ENCODE data around the gene TBC1D23. TPM values are rescaled to one million over a fixed set of nuclear protein-coding genes. Genes with fewer than 3 reads are reported as not detected.

Gene TBC1D23
- total and polyA plus RNA-seq, 9 of the 15 experiments (the other 6 are each of a cell fraction or from before 2014, with no cell fraction given): 23.4 to 85.8 (median 43.7) TPM

GRCh38 chr3:100340527-100340926, 79.7 kb downstream of the TBC1D23 start:
- H4K20me1 ChIP-seq (replicated peaks; ENCODE audit: control insufficient read depth, insufficient read depth, low read length): no peaks in the 10 kb centered on the region
- no peak for DNase-seq (ENCODE audit: extremely low read depth in 1 of 4, low spot score in 3 of 4)
- H3K27me3 ChIP-seq (ENCODE audit: control insufficient read depth in 2 of 2, insufficient read depth in 2 of 2, low read length in 2 of 2): no peaks in the 10 kb centered on the region
- WGBS (ENCODE audit: insufficient coverage, low coverage, missing lambda C conversion rate): 90% methylated on average over 1 of the region's 1 CpG
- no peak overlapping the region for H3K4me2 ChIP-seq (ENCODE audit: insufficient read depth, low read length)
- no peaks in the 10 kb centered on the region for H3K9me1 ChIP-seq (ENCODE audit: control insufficient read depth, insufficient read depth, low read length)
- no peaks in the 10 kb centered on the region for H3K79me2 ChIP-seq (ENCODE audit: control insufficient read depth, insufficient read depth, low read length)
- no TSS peak for BruUV-seq (replicated peaks)
- ChIA-PET CTCF (ENCODE audit: low intra/inter-chr PET ratio) (no interaction called here), POLR2A (interaction anchor here (1.3 kb wide), 1 partner anchor 8 kb away, joined by 4 read pairs; no protein-coding TSS in a partner anchor)
- TF ChIP-seq SRF (CRISPR knock-in tag; IDR thresholded peaks at IDR 0.05) (no peak), ZNF592 (IDR thresholded peaks at IDR 0.05) (no peak), RBM25 (IDR thresholded peaks at IDR 0.05; ENCODE audit: low read depth, low read length, severe bottlenecking) (no peak), TRIM28 (IDR thresholded peaks at IDR 0.05) (no peak), FOXA1 (IDR thresholded peaks at IDR 0.05; ENCODE audit: borderline replicate concordance) (no peak), ZNF444 (CRISPR knock-in tag; IDR thresholded peaks at IDR 0.05) (no peak), RBM39 (optimal IDR thresholded peaks at IDR 0.05; ENCODE audit: low read depth, low read length) (no peak), SNIP1 (IDR thresholded peaks at IDR 0.05; ENCODE audit: low read depth) (no peak), HDAC8 (tag; IDR thresholded peaks at IDR 0.05) (no peak), ZNF174 (CRISPR knock-in tag; IDR thresholded peaks at IDR 0.05) (no peak), PHB (CRISPR knock-in tag; IDR thresholded peaks at IDR 0.05) (no peak)
- TF ChIP-seq, protein P1, sequence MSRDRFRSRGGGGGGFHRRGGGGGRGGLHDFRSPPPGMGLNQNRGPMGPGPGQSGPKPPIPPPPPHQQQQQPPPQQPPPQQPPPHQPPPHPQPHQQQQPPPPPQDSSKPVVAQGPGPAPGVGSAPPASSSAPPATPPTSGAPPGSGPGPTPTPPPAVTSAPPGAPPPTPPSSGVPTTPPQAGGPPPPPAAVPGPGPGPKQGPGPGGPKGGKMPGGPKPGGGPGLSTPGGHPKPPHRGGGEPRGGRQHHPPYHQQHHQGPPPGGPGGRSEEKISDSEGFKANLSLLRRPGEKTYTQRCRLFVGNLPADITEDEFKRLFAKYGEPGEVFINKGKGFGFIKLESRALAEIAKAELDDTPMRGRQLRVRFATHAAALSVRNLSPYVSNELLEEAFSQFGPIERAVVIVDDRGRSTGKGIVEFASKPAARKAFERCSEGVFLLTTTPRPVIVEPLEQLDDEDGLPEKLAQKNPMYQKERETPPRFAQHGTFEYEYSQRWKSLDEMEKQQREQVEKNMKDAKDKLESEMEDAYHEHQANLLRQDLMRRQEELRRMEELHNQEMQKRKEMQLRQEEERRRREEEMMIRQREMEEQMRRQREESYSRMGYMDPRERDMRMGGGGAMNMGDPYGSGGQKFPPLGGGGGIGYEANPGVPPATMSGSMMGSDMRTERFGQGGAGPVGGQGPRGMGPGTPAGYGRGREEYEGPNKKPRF (IDR thresholded peaks at IDR 0.05; ENCODE audit: low read depth, low read length): no peak
- no peak for ATAC-seq
- no peaks in the 10 kb centered on the region for H3K9me3 ChIP-seq (replicated peaks; ENCODE audit: control insufficient read depth, insufficient read depth, low read depth, low read length)
- no peak overlapping the region for H3K4me3 ChIP-seq
- H3K9ac ChIP-seq (ENCODE audit: insufficient read depth in 1 of 2, low read depth in 2 of 2, low read length in 2 of 2): no peak overlapping the region
- H3K36me3 ChIP-seq (ENCODE audit: control insufficient read depth, insufficient read depth, low read length): peaks cover 10% of the 10 kb centered on the region; the same call in 2 of the 3 replicates
- H3K4me1 ChIP-seq (replicated peaks in 1 of 2; ENCODE audit: control insufficient read depth in 2 of 2, insufficient read depth in 2 of 2, low read length in 2 of 2): peaks cover 4 to 5% of the 10 kb centered on the region in 2 experiments; a peak in 3 of 5 replicates
- H3K27ac ChIP-seq (ENCODE audit: extremely low read depth, low read depth, low read length): no peak overlapping the region
- intact Hi-C loops (cut with micrococcal nuclease): no loop called here
- H2AFZ ChIP-seq (ENCODE audit: low read depth, low read length): no peak overlapping the region
- in situ Hi-C loops (cut with MboI): no loop called here
- no peak for FAIRE-seq

All from K562 (cell line).